HK-2 (cell line): ENCODE measurements around the gene PRM2.

Source experiments
- DNase-seq: peaks from one replicate; pipeline ENCODE4 v3.0.0-alpha.2; 2018; ENCODE audit not compliant: unreplicated experiment

Gene PRM2

GRCh38 chr16:11260596-11260966 is 15.7 kb downstream of the PRM2 start:
- no peak for DNase-seq

- DNase-seq, result no peak
These were observed 16.4 kb downstream of the PRM2 start for GRCh38 chr16:11259655-11260595.

- DNase-seq, result no peak
These were observed 17.5 kb downstream of the PRM2 start for GRCh38 chr16:11258553-11259492.

- peak; percentile 55 for DNase-seq
These were observed 18.9 kb downstream of the PRM2 start for GRCh38 chr16:11257131-11257938.

- peak; percentile 55 for DNase-seq
These were observed 19.6 kb downstream of the PRM2 start for GRCh38 chr16:11256661-11257130.

- DNase-seq, result peak; percentile 75
These were observed 20.3 kb downstream of the PRM2 start, which contains the start of gene SOCS1 for GRCh38 chr16:11255737-11256660. Gene SOCS1, minus strand, starts transcription at chr16:11256204. Its CDS starts 726 bp downstream, at chr16:11255478.

- DNase-seq, result no peak
These were observed 21.2 kb downstream of the PRM2 start for GRCh38 chr16:11254913-11255736.

- DNase-seq, result no peak
These were observed 22.0 kb downstream of the PRM2 start for GRCh38 chr16:11253995-11254912.

- no peak for DNase-seq
These were observed 23.0 kb downstream of the PRM2 start for GRCh38 chr16:11253009-11253994.

- no peak for DNase-seq
These were observed 23.8 kb downstream of the PRM2 start for GRCh38 chr16:11252482-11252931.

GRCh38 chr16:11251525-11252481 is 24.5 kb downstream of the PRM2 start:
- DNase-seq, result no peak

- no peak for DNase-seq
These were observed 25.3 kb downstream of the PRM2 start for GRCh38 chr16:11250786-11251524.

- DNase-seq, result no peak
These were observed 26.0 kb downstream of the PRM2 start for GRCh38 chr16:11250091-11250785.
